Measurements from ENCODE around the gene PIGU. TPM values are rescaled to one million over a fixed set of nuclear protein-coding genes. Genes with fewer than 3 reads are reported as not detected.
"Not testable (repeated sequence)": the region's sequence is repeated elsewhere in the genome, so short reads cannot be mapped to it uniquely, and the experiment has no call there.

The PIGU gene
- total and polyA plus RNA-seq, 2 donors (not counting 1 experiment from before 2014, with no cell fraction given) = 12.0 to 19.3 TPM

GRCh38 chr20:34618676-34619075, 58.2 kb downstream of the PIGU start:
- ChIA-PET POLR2A (no interaction called here), CTCF (no interaction called here)
- H2AFZ ChIP-seq (ENCODE audit: insufficient read depth, low read depth, low read length, poor library complexity, severe bottlenecking) = no peak overlapping the region
- WGBS (ENCODE audit: insufficient coverage) = no CpG with 5 or more reads among the region's 2 CpGs
- DNase-seq (no peak), ATAC-seq (ENCODE audit: low read depth) (no peak)
- TF ChIP-seq, protein P1, sequence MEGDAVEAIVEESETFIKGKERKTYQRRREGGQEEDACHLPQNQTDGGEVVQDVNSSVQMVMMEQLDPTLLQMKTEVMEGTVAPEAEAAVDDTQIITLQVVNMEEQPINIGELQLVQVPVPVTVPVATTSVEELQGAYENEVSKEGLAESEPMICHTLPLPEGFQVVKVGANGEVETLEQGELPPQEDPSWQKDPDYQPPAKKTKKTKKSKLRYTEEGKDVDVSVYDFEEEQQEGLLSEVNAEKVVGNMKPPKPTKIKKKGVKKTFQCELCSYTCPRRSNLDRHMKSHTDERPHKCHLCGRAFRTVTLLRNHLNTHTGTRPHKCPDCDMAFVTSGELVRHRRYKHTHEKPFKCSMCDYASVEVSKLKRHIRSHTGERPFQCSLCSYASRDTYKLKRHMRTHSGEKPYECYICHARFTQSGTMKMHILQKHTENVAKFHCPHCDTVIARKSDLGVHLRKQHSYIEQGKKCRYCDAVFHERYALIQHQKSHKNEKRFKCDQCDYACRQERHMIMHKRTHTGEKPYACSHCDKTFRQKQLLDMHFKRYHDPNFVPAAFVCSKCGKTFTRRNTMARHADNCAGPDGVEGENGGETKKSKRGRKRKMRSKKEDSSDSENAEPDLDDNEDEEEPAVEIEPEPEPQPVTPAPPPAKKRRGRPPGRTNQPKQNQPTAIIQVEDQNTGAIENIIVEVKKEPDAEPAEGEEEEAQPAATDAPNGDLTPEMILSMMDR (IDR thresholded peaks at IDR 0.05) = no peak
- no peak for TF ChIP-seq EZH2 (IDR thresholded peaks at IDR 0.05; ENCODE audit: borderline replicate concordance, insufficient read depth, low read depth, low read length, poor library complexity, severe bottlenecking)
- Mint-ChIP-seq H3K4me1 (peaks cover 15% of the 10 kb centered on the region), H3K4me3 (no peak overlapping the region), H3K9me3 (ENCODE audit: insufficient read depth) (no peaks in the 10 kb centered on the region), H3K27me3 (no peaks in the 10 kb centered on the region), H3K27ac (no peak overlapping the region)
- no peaks in the 10 kb centered on the region for H3K79me2 ChIP-seq (ENCODE audit: control insufficient read depth, insufficient read depth, low read length)
- no peak overlapping the region for H3K9ac ChIP-seq (ENCODE audit: low read length)
- H4K20me1 ChIP-seq (ENCODE audit: control insufficient read depth, insufficient read depth, low read length, poor library complexity, severe bottlenecking) = no peaks in the 10 kb centered on the region
- peaks cover 2 to 37% of the 10 kb centered on the region in 2 experiments for H3K36me3 ChIP-seq (replicated peaks in 1 of 2; ENCODE audit: control extremely low read depth in 1 of 2, control insufficient read depth in 1 of 2, extremely low read depth in 1 of 2, insufficient read depth in 2 of 2, low read length in 1 of 2)
- H3K4me1 ChIP-seq (ENCODE audit: control insufficient read depth in 2 of 2, insufficient read depth in 2 of 2, low read length in 2 of 2) = peaks cover 0 to 17% of the 10 kb centered on the region in 2 donors
- no peak overlapping the region for H3K4me2 ChIP-seq (replicated peaks; ENCODE audit: low read depth, low read length, poor library complexity, severe bottlenecking)
- intact Hi-C loops (cut with micrococcal nuclease) = no loop called here
- no peak overlapping the region for H3K27ac ChIP-seq (ENCODE audit: low read length in 2 of 2)
- peaks cover 0 to 8% (median 0%) of the 10 kb centered on the region in 3 donors for H3K9me3 ChIP-seq (ENCODE audit: control extremely low read depth in 1 of 3, control insufficient read depth in 2 of 3, insufficient read depth in 1 of 3, low read length in 2 of 3)
- no peak overlapping the region for H3K4me3 ChIP-seq (ENCODE audit: control extremely low read depth in 1 of 5, extremely low read depth in 1 of 5, insufficient read depth in 1 of 5, low read depth in 2 of 5, low read length in 4 of 5)
- H3K27me3 ChIP-seq (replicated peaks in 1 of 4; ENCODE audit: control extremely low read depth in 1 of 4, control insufficient read depth in 3 of 4, insufficient read depth in 4 of 4, low read length in 3 of 4) = no peaks in the 10 kb centered on the region

- H3K4me3 ChIP-seq (ENCODE audit: control extremely low read depth in 1 of 5, extremely low read depth in 1 of 5, insufficient read depth in 1 of 5, low read depth in 2 of 5, low read length in 4 of 5); H3K27ac ChIP-seq (ENCODE audit: low read length in 2 of 2); DNase-seq; H2AFZ ChIP-seq (ENCODE audit: insufficient read depth, low read depth, low read length, poor library complexity, severe bottlenecking); POLR2A ChIA-PET; H3K4me3 Mint-ChIP-seq; H3K4me1 ChIP-seq (ENCODE audit: control insufficient read depth in 2 of 2, insufficient read depth in 2 of 2, low read length in 2 of 2); H3K4me1 Mint-ChIP-seq; H3K9me3 Mint-ChIP-seq (ENCODE audit: insufficient read depth); H4K20me1 ChIP-seq (ENCODE audit: control insufficient read depth, insufficient read depth, low read length, poor library complexity, severe bottlenecking); intact Hi-C loops (cut with micrococcal nuclease); H3K9me3 ChIP-seq (ENCODE audit: control extremely low read depth in 1 of 3, control insufficient read depth in 2 of 3, insufficient read depth in 1 of 3, low read length in 2 of 3); H3K79me2 ChIP-seq (ENCODE audit: control insufficient read depth, insufficient read depth, low read length); H3K4me2 ChIP-seq (replicated peaks; ENCODE audit: low read depth, low read length, poor library complexity, severe bottlenecking); H3K27me3 Mint-ChIP-seq; H3K27ac Mint-ChIP-seq; CTCF ChIA-PET; H3K9ac ChIP-seq (ENCODE audit: low read length); ATAC-seq (ENCODE audit: low read depth); H3K27me3 ChIP-seq (replicated peaks in 1 of 4; ENCODE audit: control extremely low read depth in 1 of 4, control insufficient read depth in 3 of 4, insufficient read depth in 4 of 4, low read length in 3 of 4): not testable (repeated sequence)
- H3K36me3 ChIP-seq (replicated peaks in 1 of 2; ENCODE audit: control extremely low read depth in 1 of 2, control insufficient read depth in 1 of 2, extremely low read depth in 1 of 2, insufficient read depth in 2 of 2, low read length in 1 of 2) = peaks cover 2 to 28% of the 10 kb centered on the region in 2 experiments
- WGBS (ENCODE audit: insufficient coverage) = 100% methylated on average over 6 of the region's 8 CpGs
These were observed 60.0 kb downstream of the PIGU start for GRCh38 chr20:34616913-34617312.
